Left cardiac atrium (tissue), 4 donors: Measurements from ENCODE around the gene IRF3. TPM values are rescaled to one million over a fixed set of nuclear protein-coding genes. Genes with fewer than 3 reads are reported as not detected.

Source experiments
- ATAC-seq, 2 donors: fragments of 200-7000 bp; cut with Tn5 transposase; one replicate each; pipeline ENCODE4 v1.9.1; 2020; ENCODE audit warnings: mild to moderate bottlenecking in 2 of 2, moderate library complexity in 2 of 2
- DNase-seq: peaks from one replicate; pipeline ENCODE4 v3.0.0-alpha.2; 2020
- intact Hi-C, 2 donors: fragments of 100-400 bp; cut with DNase I; formaldehyde crosslinking; loops; one replicate each; pipeline versions ENCODE4 v1.14.1 to v1.15.1; 2022 to 2023
- long read RNA-seq: library from polyadenylated mRNA; unstranded; transcript quantifications from one replicate; pipeline ENCODE4 v2.0.0, GENCODE V29; 2021
- total RNA-seq, 2 donors: library from RNA; stranded (reverse); fragmentation: NEBNext Ultra II Directional; extraction: Animal tissue kit (Norgen Biotek cat#: 25700); gene quantifications; one replicate each; pipeline ENCODE4 v1.2.1, GENCODE V29; 2021
- donor health status: DM: no; HTN: yes; CAD: no.
- donor health status: DM: no; HTN: yes; CAD: no; lungs with severe emphysema.
- donor health status: DM: yes; HTN: yes; CAD: no.
- donor health status: Dilated cardiomyopathy.

Gene IRF3, protein sequence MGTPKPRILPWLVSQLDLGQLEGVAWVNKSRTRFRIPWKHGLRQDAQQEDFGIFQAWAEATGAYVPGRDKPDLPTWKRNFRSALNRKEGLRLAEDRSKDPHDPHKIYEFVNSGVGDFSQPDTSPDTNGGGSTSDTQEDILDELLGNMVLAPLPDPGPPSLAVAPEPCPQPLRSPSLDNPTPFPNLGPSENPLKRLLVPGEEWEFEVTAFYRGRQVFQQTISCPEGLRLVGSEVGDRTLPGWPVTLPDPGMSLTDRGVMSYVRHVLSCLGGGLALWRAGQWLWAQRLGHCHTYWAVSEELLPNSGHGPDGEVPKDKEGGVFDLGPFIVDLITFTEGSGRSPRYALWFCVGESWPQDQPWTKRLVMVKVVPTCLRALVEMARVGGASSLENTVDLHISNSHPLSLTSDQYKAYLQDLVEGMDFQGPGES
- total RNA-seq, result 10 to 100 TPM; 46.3 to 48.1 TPM
- long read RNA-seq, transcript IRF3-203 (8 exons, 1,613 nt), result major isoform, 12 of 29 reads
- long read RNA-seq, partial matches to known transcripts, result 2 of 29 reads
- long read RNA-seq, other reads (novel, unspliced or antisense), result 11 of 29 reads

DNA sequence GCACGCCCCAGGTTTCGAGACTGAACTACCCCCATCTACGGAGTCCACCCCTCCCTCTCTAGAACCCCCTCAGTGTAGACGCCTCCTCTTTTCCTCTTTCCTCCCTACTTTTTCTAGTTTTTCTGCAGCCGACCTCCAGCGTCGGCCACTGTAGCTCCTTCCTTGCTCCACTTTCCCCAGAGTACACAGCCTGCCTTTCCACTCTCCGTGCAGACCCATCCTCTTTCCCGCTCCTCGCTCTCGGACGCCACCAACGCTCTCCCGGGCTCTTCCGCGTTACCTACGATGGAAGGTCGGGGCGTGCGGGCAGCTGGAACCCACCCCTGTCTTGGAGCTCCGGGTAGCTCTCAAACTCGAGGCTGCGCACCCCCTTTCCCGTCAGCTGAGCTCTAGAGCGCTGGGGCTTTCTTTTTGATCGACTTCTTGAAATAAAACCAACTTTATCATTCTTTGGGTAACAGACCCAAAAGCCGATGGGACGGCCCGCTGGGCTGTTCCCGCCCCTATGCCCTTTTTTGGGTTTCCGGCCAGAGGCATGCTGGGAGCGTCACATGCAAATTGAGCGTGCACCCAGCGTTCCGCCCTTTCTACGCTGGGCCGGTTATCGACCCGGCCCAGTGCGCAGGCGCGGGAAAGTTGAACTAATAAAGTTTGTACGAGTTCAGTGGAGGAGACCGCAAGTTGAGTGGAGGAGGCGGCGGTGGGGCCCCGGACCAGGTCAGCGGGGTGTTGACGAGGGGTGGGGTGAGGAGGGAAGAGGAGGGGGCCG lies at the start of gene IRF3, which contains the start of gene BCL2L12:
IRF3 (minus strand) TSS at position 507 of the 769 bp plus-strand sequence. CDS start 1,019 bp downstream, outside the sequence.
BCL2L12 (plus strand) TSS at position 583 of the 769 bp plus-strand sequence. CDS start 760 bp downstream, outside the sequence.
- DNase-seq (peak; percentile 99), ATAC-seq (peak; percentile 93 to 94)
- intact Hi-C loops, result no loop called here

DNA sequence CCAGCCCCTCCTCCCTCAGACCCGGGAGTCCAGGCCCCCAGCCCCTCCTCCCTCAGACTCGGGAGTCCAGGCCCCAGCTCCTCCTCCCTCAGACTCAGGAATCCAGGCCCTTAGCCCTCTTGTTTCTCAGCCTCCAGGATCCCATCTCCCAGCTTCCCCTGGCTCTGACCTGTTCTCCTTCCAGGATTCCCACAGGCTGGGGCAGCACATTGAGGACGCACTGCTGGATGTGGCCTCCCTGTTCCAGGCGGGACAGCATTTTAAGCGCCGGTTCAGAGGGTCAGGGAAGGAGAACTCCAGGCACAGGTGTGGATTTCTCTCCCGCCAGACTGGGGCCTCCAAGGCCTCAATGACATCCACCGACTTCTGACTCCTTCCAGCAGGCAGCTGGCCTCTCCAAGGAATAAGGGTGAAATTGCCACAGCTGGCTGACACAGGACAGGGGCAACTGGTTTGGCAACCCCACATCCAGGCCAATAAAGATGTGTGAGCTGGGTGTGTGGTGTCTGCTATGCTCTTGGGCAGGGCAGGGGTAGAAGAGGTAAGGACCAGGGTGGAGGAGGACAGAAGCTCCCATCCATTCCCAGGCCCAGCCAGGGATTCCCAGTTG lies 47.7 kb upstream of the IRF3 start:
- DNase-seq (no peak), ATAC-seq (no peak)
- intact Hi-C loops, result no loop called here

DNA sequence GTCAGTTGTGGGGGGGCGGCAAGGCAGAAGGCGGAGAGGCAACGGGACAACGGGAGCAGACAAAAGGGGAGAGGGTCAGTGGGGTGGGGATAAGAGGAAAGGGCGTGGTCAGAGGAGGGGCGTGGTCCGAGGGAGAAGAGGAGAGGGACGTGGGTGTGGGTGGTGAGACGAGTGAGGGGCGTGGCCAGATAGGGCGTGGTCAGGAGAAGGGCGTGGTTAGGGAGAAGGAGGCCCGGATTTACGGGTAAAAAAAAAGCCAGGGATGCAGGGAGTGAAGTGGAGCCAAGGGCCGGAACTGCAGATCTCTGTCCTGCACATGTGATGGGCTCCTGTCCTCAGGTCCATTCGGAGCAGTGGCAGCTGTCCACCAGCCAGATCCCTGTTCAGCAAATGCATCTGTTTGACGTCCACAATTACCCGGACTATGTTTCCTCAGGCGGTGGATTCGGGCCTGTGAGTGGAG lies 46.8 kb upstream of the IRF3 start:
- peak; percentile 59 for DNase-seq
- intact Hi-C loops, result no loop called here
- peak; percentile 53 to 54 for ATAC-seq

DNA sequence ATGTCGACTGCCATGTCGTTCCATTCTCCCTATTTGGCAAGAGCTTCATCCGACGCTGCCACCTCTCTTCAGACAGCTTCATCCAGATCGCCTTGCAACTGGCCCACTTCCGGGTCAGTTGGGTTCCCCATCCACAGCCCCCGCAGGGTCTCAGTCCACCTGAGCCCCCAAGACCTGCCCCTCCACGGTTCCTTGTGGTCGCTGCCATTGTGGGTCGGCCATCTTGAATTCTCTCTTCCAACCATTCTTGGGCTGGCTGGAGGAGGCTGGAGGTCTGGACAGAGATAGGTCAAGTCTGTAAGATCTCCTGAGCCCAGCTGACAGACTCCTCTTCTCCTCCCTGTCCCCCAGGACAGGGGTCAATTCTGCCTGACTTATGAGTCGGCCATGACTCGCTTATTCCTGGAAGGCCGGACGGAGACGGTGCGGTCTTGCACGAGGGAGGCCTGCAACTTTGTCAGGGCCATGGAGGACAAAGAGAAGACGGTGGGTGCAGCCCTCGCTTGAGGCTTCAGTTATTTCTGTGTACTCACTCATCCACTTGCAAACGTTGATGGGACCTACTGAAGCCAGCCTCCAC lies 44.8 kb upstream of the IRF3 start:
- intact Hi-C loops, result no loop called here
- no peak for DNase-seq
- no peak for ATAC-seq

DNA sequence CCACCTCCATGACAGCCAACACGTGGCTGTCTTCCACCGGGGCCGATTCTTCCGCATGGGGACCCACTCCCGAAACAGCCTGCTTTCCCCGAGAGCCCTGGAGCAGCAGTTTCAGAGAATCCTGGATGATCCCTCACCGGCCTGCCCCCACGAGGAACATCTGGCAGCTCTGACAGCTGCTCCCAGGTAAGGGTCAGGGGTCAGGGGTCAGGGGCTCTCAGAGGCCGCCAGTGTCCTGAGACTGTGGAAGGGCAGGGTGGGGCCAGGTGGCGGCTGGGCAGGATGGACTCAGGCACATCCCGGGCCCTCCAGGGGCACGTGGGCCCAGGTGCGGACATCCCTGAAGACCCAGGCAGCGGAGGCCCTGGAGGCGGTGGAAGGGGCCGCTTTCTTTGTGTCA lies 40.3 kb upstream of the IRF3 start:
- ATAC-seq (no peak), DNase-seq (no peak)
- intact Hi-C loops, result no loop called here

DNA sequence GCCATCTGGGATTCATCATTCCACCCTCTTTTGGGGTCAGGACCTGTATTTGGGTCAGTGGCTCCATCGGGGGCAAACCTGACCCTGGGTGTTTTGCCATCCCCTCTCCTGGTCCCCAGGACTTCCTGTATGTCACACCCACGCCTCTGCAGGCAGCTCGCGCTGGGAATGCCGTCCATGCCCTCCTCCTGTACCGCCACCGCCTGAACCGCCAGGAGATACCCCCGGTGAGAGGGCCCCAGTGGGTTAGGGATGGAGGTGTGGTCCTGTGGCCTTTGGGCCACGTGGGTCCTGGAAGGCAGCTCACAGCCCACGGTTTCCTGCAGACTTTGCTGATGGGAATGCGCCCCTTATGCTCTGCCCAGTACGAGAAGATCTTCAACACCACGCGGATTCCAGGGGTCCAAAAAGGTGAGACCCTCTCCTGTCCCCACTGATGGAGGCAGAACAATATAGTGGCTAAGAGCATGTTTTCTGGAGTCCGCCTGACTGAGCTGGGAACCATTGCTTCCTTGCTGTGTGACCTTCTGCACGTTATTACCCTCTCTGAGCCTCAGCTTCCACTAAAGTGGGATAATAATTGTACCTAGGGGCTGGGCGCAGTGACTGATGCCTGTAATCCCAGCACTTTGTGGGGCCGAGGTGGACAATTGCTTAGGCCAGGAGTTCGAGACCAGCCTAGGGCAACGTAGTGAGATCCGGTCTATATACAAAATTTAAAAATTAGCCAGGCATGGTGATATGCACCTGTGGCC lies 39.4 kb upstream of the IRF3 start:
- ATAC-seq (no peak), DNase-seq (no peak)
- intact Hi-C loops, result no loop called here

DNA sequence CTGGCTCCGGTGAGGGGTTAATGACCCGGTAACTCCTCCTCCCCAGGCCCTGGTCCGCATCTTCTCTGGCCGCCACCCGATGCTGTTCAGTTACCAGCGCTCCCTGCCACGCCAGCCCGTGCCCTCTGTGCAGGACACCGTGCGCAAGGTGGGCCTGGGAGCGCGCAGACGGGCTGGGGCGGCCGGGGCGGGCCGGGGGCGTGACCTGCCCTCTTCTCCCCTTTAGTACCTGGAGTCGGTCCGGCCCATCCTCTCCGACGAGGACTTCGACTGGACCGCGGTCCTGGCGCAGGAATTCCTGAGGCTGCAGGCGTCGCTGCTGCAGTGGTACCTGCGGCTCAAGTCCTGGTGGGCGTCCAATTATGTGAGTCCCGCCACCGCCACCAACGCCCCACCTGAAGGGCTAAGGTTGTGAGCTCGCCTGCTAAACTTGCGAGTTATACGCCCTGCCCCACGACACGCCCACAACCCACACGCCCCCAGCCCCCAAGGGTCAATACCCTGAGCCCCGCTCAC lies 35.7 kb upstream of the IRF3 start:
- no peak for DNase-seq
- ATAC-seq, result peak in 1 of 2 donors; percentile 25
- intact Hi-C loops, result no loop called here

DNA sequence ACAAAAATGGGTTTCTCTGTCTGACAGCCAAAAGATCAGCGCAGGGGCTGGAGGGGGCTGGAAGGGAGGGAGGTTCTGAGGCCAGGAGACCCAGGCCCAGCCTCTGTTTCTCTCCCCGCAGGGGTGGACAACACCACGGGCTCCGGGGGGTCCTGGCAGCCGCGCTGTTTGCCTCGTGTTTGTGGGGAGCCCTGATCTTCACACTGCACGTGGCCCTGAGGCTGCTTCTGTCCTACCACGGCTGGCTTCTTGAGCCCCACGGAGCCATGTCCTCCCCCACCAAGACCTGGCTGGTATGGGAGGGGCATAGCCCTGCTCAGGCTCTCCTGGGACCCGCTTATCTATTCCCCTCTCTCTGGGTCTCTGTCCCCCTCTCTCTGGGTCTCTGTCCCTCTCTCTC lies 34.9 kb upstream of the IRF3 start:
- intact Hi-C loops, result no loop called here
- DNase-seq (no peak), ATAC-seq (no peak)

DNA sequence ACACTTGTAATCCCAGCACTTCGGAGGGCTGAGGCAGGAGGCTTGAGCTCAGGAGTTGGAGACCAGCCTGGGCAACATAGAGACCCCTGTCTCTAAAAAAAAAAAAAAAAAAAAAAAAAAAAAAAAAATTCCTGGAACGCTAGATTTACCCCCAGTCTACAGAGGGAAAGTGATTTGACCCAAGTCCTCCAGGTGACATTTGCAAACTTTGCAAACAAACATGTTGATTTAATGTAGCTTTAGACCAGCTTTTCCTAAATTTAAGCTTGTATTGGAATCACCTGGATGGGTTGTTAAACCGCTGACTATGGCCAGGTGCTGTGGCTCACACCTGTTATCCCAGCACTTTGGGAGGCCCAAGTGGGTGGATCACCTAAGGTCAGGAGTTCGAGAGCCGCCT lies 33.7 kb upstream of the IRF3 start:
- no peak for ATAC-seq
- intact Hi-C loops, result no loop called here
- no peak for DNase-seq

DNA sequence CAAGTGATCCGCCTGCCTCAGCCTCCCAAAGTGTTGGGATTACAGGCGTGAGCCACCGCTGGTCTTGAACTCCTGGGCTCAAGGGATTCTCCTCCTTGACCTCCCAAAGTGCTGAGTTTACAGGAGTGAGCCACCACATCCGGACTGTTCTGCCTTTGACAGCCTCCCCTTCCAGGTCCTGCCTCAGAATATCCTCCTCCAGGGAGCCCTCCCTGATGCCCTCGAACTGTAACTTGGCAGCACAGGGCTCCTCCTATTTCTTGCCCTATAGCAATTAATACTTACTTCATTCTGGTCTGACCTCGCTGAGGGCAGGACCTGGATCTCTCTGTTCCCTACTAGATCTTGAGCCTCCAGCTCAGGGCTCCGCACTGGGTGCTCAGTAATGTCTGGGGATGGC lies 31.2 kb upstream of the IRF3 start:
- DNase-seq, result no peak
- intact Hi-C loops, result no loop called here
- no peak for ATAC-seq

DNA sequence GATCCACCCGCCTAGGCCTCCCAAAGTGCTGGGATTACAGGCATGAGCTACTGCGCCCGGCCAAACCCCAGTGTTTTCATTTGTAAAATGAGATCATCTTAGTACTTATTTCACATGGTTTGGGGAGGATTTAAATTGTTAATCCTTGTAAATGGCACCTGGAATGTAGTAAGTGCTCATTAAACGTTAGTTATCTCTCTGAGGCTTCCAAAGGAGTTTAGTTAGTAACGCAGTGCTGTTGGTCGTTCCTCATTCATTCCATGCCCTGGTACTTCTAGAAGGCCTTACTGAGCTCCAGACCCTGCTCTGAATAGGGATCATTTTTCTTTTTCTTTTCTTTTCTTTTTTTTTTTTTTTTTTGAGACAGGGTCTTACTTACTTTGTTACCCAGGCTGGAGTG lies 30.5 kb upstream of the IRF3 start:
- ATAC-seq (no peak), DNase-seq (no peak)
- intact Hi-C loops, result no loop called here

DNA sequence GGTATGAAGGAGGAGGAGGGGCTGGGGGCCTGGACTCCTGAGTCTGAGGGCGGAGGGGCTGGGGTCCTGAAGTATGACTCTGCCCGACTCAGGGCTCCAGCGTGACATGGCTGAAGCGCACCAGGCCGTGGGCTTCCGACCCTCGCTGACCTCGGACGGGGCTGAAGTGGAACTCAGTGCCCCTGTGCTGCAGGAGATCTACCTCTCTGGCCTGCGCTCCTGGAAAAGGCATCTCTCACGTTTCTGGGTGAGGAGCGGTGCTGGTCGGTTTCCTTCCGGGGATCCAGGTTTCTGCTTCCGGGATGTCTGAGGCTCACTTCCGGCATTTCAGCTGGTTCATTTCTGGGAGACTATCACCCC lies 26.5 kb upstream of the IRF3 start:
- intact Hi-C loops, result loop anchor here in 1 of 2 donors (5.0 kb wide), 1 partner anchor 70 kb away; the partner anchor contains the start of gene TSKS
- ATAC-seq (no peak), DNase-seq (no peak)

DNA sequence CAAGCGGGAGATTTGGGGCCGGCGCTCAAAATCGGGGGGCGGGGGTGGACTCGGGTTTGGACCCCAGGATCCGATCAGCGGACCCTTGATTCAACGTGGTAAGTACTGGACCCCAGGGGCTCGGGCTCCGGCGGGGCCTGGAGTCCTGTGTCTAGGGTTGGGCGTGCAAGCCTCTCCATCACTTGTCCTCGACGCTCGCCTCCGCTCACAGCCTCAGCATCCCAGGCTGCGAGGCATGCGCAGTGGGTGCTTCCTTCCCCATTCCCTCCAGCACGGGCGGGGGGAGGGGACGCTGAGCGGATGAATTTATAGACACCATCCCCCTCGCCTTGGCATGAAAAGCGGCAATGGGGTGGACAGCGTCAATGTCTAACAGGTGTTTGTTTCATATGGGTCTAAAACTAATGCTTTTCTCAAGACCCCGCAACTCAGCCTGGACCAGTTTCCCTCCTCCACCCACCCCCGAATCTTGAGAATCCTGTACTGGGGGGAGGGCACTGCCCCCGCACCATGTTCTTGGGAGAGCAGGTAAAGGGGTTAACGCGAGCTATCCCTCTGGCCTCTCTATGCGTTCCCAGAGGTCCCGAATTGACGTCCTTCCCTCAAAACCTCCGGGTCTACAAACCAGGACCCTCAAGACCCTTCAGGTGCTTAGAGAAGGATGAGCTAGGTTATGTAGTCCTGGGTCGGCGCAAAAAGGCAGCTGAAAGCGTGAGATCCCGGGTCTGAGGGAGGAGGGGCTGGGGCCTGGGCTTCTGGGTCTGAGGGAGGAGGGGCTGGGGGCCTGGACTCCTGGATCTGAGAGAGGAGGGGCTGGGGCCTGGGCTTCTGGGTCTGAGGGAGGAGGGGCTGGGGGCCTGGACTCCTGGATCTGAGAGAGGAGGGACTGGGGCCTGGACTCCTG lies 25.8 kb upstream of the IRF3 start:
- peak; percentile 45 to 64 for ATAC-seq
- intact Hi-C loops, result loop anchor here in 1 of 2 donors (5.0 kb wide), 1 partner anchor 71 kb away; the partner anchor contains the start of gene TSKS

DNA sequence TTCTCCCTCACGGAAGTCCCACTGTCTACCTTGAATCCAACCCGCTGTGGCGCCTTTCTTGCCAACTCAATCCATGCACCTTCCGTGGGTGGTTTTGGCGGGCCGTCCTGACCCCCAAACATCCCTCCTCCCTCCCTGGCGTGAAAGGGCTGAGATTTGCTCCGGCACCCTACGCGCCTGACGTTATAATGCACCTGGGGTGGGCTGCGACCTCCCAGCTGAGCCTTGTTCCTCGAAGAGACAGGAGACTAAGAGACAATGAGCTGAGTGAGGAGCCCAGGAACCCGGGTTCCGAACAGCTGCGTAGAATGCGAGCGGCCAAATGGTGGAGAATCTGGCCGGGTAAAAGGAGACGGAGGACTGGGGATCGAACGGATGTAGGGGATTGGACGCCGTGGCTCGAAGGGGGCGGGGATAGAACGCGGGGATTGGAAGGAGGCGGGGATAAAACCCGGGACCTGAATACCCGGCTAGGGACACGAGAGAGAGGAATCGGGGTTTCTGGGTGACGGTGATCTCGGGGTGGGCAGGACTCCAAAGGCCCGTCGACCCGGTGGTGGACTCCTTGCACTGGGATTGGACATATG lies 25.1 kb upstream of the IRF3 start, which contains the start of gene CPT1C:
CPT1C (plus strand) TSS at position 461 of the 587 bp plus-strand sequence. CDS start 1,137 bp downstream, outside the sequence.
- DNase-seq (peak; percentile 87), ATAC-seq (peak; percentile 85 to 86)
- intact Hi-C loops, result loop anchor here in 1 of 2 donors (5.0 kb wide), 1 partner anchor 72 kb away; the partner anchor contains the start of gene TSKS

More for the DNA sequence above, 25.8 kb upstream of the IRF3 start:
- DNase-seq, result peak; percentile 75

DNA sequence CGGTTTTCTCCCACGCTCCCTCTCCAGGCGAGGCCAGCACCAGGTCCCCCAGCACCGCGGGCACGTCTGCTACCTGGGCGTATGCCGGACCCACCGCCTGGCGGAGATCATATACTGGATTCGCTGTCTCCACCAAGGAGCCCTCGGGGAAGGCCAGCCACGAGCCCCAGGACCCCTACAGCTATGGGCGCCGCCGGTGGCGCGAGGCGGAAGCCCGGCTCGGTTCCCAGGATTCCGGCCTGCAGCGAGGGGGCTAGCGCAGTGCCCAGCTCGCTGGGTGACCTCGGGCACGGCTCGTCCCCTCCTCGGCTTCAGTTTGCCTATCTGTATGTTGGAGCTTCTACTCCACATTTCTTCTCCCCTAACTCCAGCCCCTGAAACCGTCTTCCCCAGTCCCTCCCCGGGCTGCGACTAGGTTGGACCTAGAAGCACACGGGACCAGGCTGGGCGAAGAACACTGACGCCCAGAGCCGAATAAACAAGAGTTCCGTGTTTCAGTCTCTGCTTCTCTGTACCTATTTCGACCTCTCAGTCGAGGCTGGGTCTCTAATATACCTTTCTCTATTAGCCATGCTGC lies 24.5 kb upstream of the IRF3 start:
- DNase-seq (no peak), ATAC-seq (peak; percentile 11 to 13)
- intact Hi-C loops, result loop anchor here in 1 of 2 donors (5.0 kb wide), 1 partner anchor 72 kb away; the partner anchor contains the start of gene TSKS
